Activated CD8-positive, alpha-beta T cell treated with anti-CD3 and anti-CD28 coated beads, Interleukin-2, amount 10 ng/mL, durations not matched to agents 7 days and 5 days (primary cell): Measurements from ENCODE around the gene KCNQ2. TPM values are rescaled to one million over a fixed set of nuclear protein-coding genes. Genes with fewer than 3 reads are reported as not detected.
"Not testable (repeated sequence)": the region's sequence is repeated elsewhere in the genome, so short reads cannot be mapped to it uniquely, and the experiment has no call there.

ENCODE experiments used
- ATAC-seq: fragments of 150-1000 bp; cut with Tn5 transposase; one replicate; pipeline ENCODE4 v1.10.0; 2021; ENCODE audit warnings: moderate library complexity
- CTCF ChIA-PET: fragments of 350-600 bp; sonication (Branson Sonifier 250); formaldehyde crosslinking; loops from one replicate; lab custom pipeline; 2021; ENCODE audit warnings: antibody characterized with exemption; lab: Charles Lee
- POLR2A ChIA-PET: fragments of 350-600 bp; sonication (Branson Sonifier 250); formaldehyde crosslinking; loops from one replicate; lab custom pipeline; 2021; ENCODE audit warnings: antibody characterized with exemption; lab: Charles Lee
- DNase-seq: peaks from one replicate; pipeline ENCODE4 v3.0.0-alpha.2; 2020
- H3K27ac Mint-ChIP-seq: one replicate; pipeline ENCODE4 v1.8.0; 2021; ENCODE audit warnings: mild to moderate bottlenecking, mixed read lengths
- H3K27me3 Mint-ChIP-seq: one replicate; pipeline ENCODE4 v1.8.0; 2021; ENCODE audit warnings: low read depth, mixed read lengths
- H3K36me3 Mint-ChIP-seq: one replicate; pipeline ENCODE4 v1.8.0; 2021; ENCODE audit warnings: low read depth, mixed read lengths
- H3K4me1 Mint-ChIP-seq: one replicate; pipeline ENCODE4 v1.8.0; 2021; ENCODE audit warnings: low read depth, mixed read lengths
- H3K4me3 Mint-ChIP-seq: one replicate; pipeline ENCODE4 v1.8.0; 2021; ENCODE audit warnings: mild to moderate bottlenecking, mixed read lengths
- H3K9me3 Mint-ChIP-seq: one replicate; pipeline ENCODE4 v1.8.0; 2022; ENCODE audit warnings: mixed read lengths; ENCODE audit not compliant: insufficient read depth
- total RNA-seq, 2 experiments: library from RNA; stranded (reverse); gene quantifications; one replicate each; pipeline ENCODE4 v1.2.3, GENCODE V29; 2021

KCNQ2 gene
- not detected for total RNA-seq

- Mint-ChIP-seq H3K36me3 (no peaks in the 10 kb centered on the region), H3K9me3 (no peaks in the 10 kb centered on the region), H3K4me3 (no peak within 1 kb of the TSS), H3K27ac (no peak within 1 kb of the TSS), H3K4me1 (peaks cover 1% of the 10 kb centered on the region), H3K27me3 (peaks cover 19% of the 10 kb centered on the region)
- ATAC-seq (no peak), DNase-seq (no peak)
- ChIA-PET CTCF (no interaction called here), POLR2A (no interaction called here)
These were observed at the start of gene KCNQ2 for GRCh38 chr20:63471981-63472831. Gene KCNQ2 (minus strand): TSS chr20:63472655. CDS start chr20:63472463, 192 bp downstream.

GRCh38 chr20:63521602-63522001 is 49.1 kb upstream of the KCNQ2 start:
- peak overlapping the region; percentile 75 for H3K4me3 Mint-ChIP-seq
- ChIA-PET POLR2A (interaction anchor here (0.5 to 2.1 kb wide), 27 partner anchors 8 to 557 kb away, joined by 3 to 22 read pairs (median 4); partner anchors contain the start of genes DNAJC5, PTK6, RGS19 and TPD52L2), CTCF (interaction anchor here (0.6 to 2.1 kb wide), 5 partner anchors 16 to 539 kb away, joined by 3 to 13 read pairs (median 6); partner anchors contain the start of gene PTK6)
- no peaks in the 10 kb centered on the region for H3K9me3 Mint-ChIP-seq
- H3K4me1 Mint-ChIP-seq: peaks cover 9% of the 10 kb centered on the region
- peaks cover 30% of the 10 kb centered on the region for H3K36me3 Mint-ChIP-seq
- peak overlapping the region; percentile 79 for H3K27ac Mint-ChIP-seq
- H3K27me3 Mint-ChIP-seq: peaks cover 8% of the 10 kb centered on the region
- DNase-seq: no peak
- no peak for ATAC-seq

- ChIA-PET CTCF (interaction anchor here (0.6 to 2.1 kb wide), 9 partner anchors 8 to 539 kb away, joined by 3 to 13 read pairs (median 4); partner anchors contain the start of genes PTK6 and RTEL1), POLR2A (interaction anchor here (0.5 to 2.1 kb wide), 28 partner anchors 8 to 558 kb away, joined by 3 to 22 read pairs (median 4); partner anchors contain the start of genes DNAJC5, PTK6, RGS19 and SRMS)
- Mint-ChIP-seq H3K27ac (peak overlapping the region; percentile 79), H3K9me3 (no peaks in the 10 kb centered on the region), H3K27me3 (peaks cover 8% of the 10 kb centered on the region), H3K36me3 (peaks cover 30% of the 10 kb centered on the region), H3K4me3 (peak overlapping the region; percentile 75), H3K4me1 (peaks cover 9% of the 10 kb centered on the region)
- ATAC-seq: peak; percentile 65
- DNase-seq: peak; percentile 84
These were observed 48.6 kb upstream of the KCNQ2 start for GRCh38 chr20:63520934-63521601.

- Mint-ChIP-seq H3K27me3 (peaks cover 8% of the 10 kb centered on the region), H3K4me3 (peak within 1 kb of the TSS; percentile 77), H3K4me1 (peaks cover 9% of the 10 kb centered on the region), H3K9me3 (no peaks in the 10 kb centered on the region), H3K36me3 (peaks cover 30% of the 10 kb centered on the region), H3K27ac (peak within 1 kb of the TSS; percentile 81)
- ChIA-PET CTCF (interaction anchor here (0.7 to 2.1 kb wide), 8 partner anchors 8 to 454 kb away, joined by 3 to 13 read pairs (median 5); partner anchors contain the start of genes PTK6 and RTEL1), POLR2A (interaction anchor here (0.9 to 2.1 kb wide), 15 partner anchors 9 to 419 kb away, joined by 3 to 22 read pairs (median 6); partner anchors contain the start of genes DNAJC5, PTK6, SRMS and TPD52L2)
- ATAC-seq: peak; percentile 83
- peak; percentile 87 for DNase-seq
These were observed 48.1 kb upstream of the KCNQ2 start, which contains the start of gene PPDPF for GRCh38 chr20:63520504-63520933. Gene PPDPF (plus strand): TSS chr20:63520765. CDS start chr20:63521309, 544 bp downstream.

- POLR2A ChIA-PET: interaction anchor here (1.0 to 2.1 kb wide), 5 partner anchors 9 to 121 kb away, joined by 6 to 22 read pairs (median 11); partner anchors contain the start of genes PTK6 and SRMS
- H3K27me3 Mint-ChIP-seq: peaks cover 10% of the 10 kb centered on the region
- H3K4me3 Mint-ChIP-seq: peak overlapping the region; percentile 77
- CTCF ChIA-PET: interaction anchor here (0.7 to 2.1 kb wide), 8 partner anchors 9 to 454 kb away, joined by 3 to 13 read pairs (median 4); partner anchors contain the start of genes PTK6 and RTEL1
- peaks cover 29% of the 10 kb centered on the region for H3K36me3 Mint-ChIP-seq
- H3K27ac Mint-ChIP-seq: peak overlapping the region; percentile 77
- H3K4me1 Mint-ChIP-seq: peaks cover 9% of the 10 kb centered on the region
- peak; percentile 68 for ATAC-seq
- DNase-seq: peak; percentile 80
- H3K9me3 Mint-ChIP-seq: no peaks in the 10 kb centered on the region
These were observed 47.4 kb upstream of the KCNQ2 start for GRCh38 chr20:63519668-63520503.

GRCh38 chr20:63518946-63519667 is 46.7 kb upstream of the KCNQ2 start:
- H3K9me3 Mint-ChIP-seq: no peaks in the 10 kb centered on the region
- POLR2A ChIA-PET: no interaction called here
- H3K36me3 Mint-ChIP-seq: peaks cover 26% of the 10 kb centered on the region
- peaks cover 9% of the 10 kb centered on the region for H3K4me1 Mint-ChIP-seq
- H3K4me3 Mint-ChIP-seq: peak overlapping the region; percentile 77
- H3K27me3 Mint-ChIP-seq: peaks cover 12% of the 10 kb centered on the region
- CTCF ChIA-PET: interaction anchor here (1.3 kb wide), 1 partner anchor 18 kb away, joined by 4 read pairs; the partner anchor contains the start of gene PTK6
- DNase-seq (no peak), ATAC-seq (no peak)
- H3K27ac Mint-ChIP-seq: peak overlapping the region; percentile 77

GRCh38 chr20:63518351-63518861 is 46.0 kb upstream of the KCNQ2 start:
- Mint-ChIP-seq H3K27ac (no peak overlapping the region), H3K27me3 (peaks cover 12% of the 10 kb centered on the region), H3K4me1 (peaks cover 9% of the 10 kb centered on the region), H3K36me3 (peaks cover 20% of the 10 kb centered on the region), H3K9me3 (no peaks in the 10 kb centered on the region), H3K4me3 (no peak overlapping the region)
- DNase-seq (no peak), ATAC-seq (no peak)
- ChIA-PET CTCF (interaction anchor here (1.2 to 1.3 kb wide), 2 partner anchors 19 to 455 kb away, joined by 3 to 4 read pairs; partner anchors contain the start of gene PTK6), POLR2A (no interaction called here)

GRCh38 chr20:63517376-63518309 is 45.2 kb upstream of the KCNQ2 start:
- DNase-seq (no peak), ATAC-seq (no peak)
- H3K9me3 Mint-ChIP-seq: no peaks in the 10 kb centered on the region
- CTCF ChIA-PET: interaction anchor here (1.2 kb wide), 2 partner anchors 21 to 456 kb away, joined by 3 to 6 read pairs; no protein-coding TSS in a partner anchor
- H3K4me1 Mint-ChIP-seq: peaks cover 8% of the 10 kb centered on the region
- H3K4me3 Mint-ChIP-seq: no peak overlapping the region
- peaks cover 13% of the 10 kb centered on the region for H3K36me3 Mint-ChIP-seq
- POLR2A ChIA-PET: no interaction called here
- no peak overlapping the region for H3K27ac Mint-ChIP-seq
- peaks cover 20% of the 10 kb centered on the region for H3K27me3 Mint-ChIP-seq

- ATAC-seq, H3K4me1 Mint-ChIP-seq, H3K27ac Mint-ChIP-seq, CTCF ChIA-PET, POLR2A ChIA-PET, DNase-seq, H3K9me3 Mint-ChIP-seq, H3K36me3 Mint-ChIP-seq, H3K4me3 Mint-ChIP-seq: not testable (repeated sequence)
- peaks cover 28% of the 10 kb centered on the region for H3K27me3 Mint-ChIP-seq
These were observed 42.1 kb upstream of the KCNQ2 start for GRCh38 chr20:63514520-63514919.
